Measurements from ENCODE around the gene CD163.

DNA sequence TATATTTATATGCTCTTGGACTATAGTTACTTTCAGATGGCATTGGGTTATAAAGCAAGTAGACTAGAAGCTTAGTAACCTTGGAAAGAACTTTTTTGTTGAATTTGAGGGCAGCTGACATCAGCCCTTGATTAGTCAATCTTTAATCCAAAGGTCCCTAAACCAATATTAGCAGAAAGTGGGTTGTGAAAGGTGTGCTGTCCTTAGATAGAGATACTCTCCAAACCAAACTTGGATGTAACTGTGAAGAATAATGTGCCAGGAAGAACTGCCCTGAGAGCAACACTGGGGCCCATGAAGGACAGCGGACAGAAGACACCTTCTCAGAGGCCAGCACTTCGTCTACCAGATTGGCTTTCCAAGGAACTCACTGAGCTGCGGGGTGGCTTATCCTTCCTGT is 10.6 kb downstream of the CD163 start:
- TF ChIP-seq CTCF (conservative IDR thresholded peaks at IDR 0.05 in 1 of 2, IDR thresholded peaks at IDR 0.05 in 1 of 2; ENCODE audit: low read depth in 1 of 2, low read length in 2 of 2) (no peak), EZH2 (IDR thresholded peaks at IDR 0.05; ENCODE audit: low read length, missing control alignments) (no peak)

Measured in fibroblast of lung (primary cell).